ENCODE results near the gene CPED1. TPM values are rescaled to one million over a fixed set of nuclear protein-coding genes. Genes with fewer than 3 reads are reported as not detected.
"Not testable (repeated sequence)": the region's sequence is repeated elsewhere in the genome, so short reads cannot be mapped to it uniquely, and the experiment has no call there.

The CPED1 gene
- total RNA-seq, 1 donor from 2014 or later, result 2.1 TPM

DNA sequence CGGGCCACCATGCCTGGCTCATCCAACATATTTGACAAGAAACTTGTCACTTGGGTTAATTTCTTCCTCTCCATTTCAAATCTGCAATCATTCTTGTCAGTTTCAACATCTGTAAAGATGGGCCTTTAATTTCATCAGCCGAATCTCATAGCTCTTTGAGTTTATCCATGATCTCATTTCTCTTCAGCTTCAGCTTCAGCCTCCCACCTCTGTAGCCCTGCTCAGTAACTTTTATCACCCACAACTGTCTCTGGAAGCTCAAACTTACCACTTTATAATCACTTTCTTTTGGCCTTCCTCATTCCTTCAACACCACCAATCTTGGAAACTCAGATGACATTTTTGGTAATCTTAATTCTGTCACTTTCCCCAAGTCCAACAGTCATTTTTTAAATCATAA lies 83.2 kb downstream of the CPED1 start:
- TF ChIP-seq, protein P1, sequence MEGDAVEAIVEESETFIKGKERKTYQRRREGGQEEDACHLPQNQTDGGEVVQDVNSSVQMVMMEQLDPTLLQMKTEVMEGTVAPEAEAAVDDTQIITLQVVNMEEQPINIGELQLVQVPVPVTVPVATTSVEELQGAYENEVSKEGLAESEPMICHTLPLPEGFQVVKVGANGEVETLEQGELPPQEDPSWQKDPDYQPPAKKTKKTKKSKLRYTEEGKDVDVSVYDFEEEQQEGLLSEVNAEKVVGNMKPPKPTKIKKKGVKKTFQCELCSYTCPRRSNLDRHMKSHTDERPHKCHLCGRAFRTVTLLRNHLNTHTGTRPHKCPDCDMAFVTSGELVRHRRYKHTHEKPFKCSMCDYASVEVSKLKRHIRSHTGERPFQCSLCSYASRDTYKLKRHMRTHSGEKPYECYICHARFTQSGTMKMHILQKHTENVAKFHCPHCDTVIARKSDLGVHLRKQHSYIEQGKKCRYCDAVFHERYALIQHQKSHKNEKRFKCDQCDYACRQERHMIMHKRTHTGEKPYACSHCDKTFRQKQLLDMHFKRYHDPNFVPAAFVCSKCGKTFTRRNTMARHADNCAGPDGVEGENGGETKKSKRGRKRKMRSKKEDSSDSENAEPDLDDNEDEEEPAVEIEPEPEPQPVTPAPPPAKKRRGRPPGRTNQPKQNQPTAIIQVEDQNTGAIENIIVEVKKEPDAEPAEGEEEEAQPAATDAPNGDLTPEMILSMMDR (conservative IDR thresholded peaks at IDR 0.05; ENCODE audit: low read depth, low read length), result no peak
- no peak for DNase-seq (ENCODE audit: low read depth)
- H3K4me3 ChIP-seq (ENCODE audit: low read depth, low read length), result no peak overlapping the region

DNA sequence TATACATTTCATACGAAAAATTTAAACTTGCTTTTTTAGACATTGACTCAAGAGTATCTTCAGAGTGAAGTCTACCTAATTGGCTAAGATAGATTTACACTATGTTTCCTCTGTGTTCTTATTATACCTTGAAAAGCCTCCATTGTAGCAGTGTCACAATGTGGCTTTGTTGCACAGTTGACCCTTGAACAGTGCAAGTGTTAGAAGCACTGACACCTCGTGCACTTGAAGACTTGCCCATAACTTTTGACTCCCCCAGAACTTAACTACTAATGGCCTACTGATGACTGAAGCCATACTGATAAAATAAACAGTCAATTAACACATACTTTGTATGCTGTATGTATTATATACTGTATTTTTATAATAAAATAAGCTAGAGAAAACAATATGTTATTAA lies 84.3 kb downstream of the CPED1 start:
- H3K4me3 ChIP-seq (ENCODE audit: low read depth, low read length), result no peak overlapping the region
- DNase-seq (ENCODE audit: low read depth), result no peak
- TF ChIP-seq, protein P1 (conservative IDR thresholded peaks at IDR 0.05; ENCODE audit: low read depth, low read length), result no peak

DNA sequence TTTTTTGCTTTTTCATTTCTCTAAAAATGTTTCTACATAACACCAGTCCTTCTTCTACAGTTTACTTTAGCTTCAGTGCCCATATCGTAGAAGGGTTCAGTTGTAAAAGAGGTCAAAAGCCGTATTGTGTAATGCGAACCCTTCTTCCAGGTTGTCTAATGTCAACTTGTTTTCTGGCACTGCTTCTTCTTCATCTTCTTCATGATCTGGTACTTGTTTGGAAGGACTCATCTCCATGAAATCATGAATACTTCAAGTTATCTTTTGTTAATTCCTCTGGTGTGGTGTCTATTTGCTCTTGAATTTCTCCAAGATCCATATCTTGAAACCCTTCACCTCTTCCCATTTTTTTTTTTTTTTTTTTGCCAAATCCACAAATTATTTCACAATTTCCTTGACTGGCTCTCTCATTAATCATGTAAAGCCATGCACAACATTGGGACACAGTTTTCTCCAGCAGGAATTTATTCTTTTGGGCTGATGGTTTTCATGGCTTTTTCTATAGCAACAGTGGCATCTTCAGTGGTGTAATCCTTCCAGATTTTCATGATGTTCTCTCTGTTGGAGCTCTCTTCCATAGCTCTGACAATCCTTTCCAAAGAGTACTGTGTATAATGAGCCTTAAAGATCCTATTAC lies 85.1 kb downstream of the CPED1 start:
- TF ChIP-seq, protein P1 (conservative IDR thresholded peaks at IDR 0.05; ENCODE audit: low read depth, low read length), result no peak
- no peak overlapping the region for H3K4me3 ChIP-seq (ENCODE audit: low read depth, low read length)
- no peak for DNase-seq (ENCODE audit: low read depth)

DNA sequence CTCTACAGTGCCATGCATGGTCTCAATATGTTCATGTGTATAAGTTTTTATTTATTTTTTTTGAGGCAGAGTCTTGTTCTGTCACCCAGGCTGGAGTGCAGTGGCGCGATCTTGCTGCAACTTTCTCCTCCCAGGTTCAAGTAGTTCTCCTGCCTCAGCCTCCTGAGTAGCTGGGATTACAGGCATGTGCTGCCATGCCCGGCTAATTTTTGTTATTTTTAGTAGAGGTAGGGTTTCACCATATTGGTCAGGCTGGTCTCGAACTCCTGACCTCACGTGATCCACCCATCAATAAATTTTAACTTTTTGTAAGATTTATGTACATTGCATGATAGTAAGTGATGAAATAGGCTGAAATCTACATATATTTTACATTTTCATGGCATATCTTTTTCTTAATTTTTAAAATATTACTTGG lies 86.9 kb downstream of the CPED1 start:
- H3K4me3 ChIP-seq (ENCODE audit: low read depth, low read length); DNase-seq (ENCODE audit: low read depth): not testable (repeated sequence)

DNA sequence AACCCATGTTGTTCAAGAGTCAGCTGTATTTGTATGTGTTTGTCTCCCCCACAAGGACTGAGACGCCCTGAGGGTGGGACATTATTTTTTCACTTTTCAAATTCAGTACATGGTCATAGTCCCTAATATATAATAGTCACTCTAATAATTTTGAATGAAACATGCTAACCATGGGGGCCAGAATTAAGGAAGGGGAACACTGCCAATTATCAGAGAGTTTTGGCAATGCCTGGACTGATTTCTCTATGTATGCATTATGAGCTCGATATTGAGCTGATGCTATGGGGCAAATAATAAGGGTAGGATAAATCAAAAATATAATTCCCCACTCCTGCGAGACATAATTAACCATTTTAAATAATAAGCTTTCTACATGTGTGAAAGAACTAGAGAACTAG lies 87.4 kb downstream of the CPED1 start:
- DNase-seq (ENCODE audit: low read depth), result no peak
- H3K4me3 ChIP-seq (ENCODE audit: low read depth, low read length), result no peak overlapping the region
- TF ChIP-seq, protein P1 (conservative IDR thresholded peaks at IDR 0.05; ENCODE audit: low read depth, low read length), result no peak

DNA sequence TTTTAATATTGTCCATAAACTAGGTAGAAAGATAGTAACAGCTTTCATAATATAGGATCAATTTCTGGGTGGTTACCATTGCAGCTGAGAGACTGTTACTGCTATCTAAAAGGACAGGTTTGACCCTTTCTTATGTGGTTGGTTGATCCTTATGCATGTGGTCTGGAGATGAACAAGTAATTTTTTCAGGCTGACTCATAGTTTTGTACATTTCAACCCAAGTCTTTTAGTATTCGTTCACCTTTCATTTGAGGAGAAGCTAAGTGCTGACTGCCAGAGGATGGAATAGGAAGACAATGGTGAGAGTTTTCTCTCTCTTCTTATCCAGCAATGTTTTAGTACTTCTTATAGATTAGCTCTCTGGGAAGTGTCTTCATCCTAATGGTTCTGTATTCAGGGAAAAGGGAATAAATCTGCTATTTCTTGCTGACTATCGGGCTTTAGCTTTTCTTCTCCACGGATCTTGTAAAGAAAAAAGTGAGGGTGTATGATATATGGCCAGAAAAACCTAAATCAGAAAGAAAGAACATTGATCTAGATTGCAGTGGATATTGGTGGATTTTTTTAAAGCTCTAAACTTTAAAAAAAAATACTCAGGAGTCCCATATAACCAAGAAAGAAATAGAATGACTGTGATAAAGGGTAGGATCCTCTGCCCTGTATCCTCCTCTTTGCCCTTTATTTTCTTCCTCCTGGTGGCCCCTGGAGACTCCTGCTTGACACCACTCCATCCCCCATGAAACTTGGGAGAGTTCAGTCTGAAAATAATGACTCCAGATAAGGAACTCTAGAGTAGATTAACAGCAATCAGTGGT lies 88.0 kb downstream of the CPED1 start:
- DNase-seq (ENCODE audit: low read depth), result peak; percentile 67
- TF ChIP-seq, protein P1 (conservative IDR thresholded peaks at IDR 0.05; ENCODE audit: low read depth, low read length), result no peak

DNA sequence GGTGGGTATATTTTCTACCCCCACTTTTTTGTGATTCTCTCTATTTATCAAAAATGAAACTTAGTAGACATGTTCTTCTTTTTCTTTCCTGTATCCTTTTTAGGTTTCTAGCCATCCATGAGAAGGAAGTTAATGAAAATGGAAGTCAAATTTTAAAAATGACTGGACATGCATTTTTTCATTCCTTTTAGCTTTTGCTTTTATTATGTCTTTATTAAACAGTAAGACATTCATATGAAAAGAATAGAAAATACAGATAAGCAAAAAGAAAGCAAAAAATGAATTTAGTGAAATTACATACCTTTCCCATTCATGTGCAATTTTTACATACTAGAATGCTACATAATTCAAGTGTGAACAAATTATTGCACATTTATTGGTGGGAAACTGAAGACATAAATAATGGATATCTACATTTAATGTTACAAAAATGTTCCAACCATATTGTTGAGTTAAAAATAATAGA lies 88.7 kb downstream of the CPED1 start:
- H3K4me3 ChIP-seq (ENCODE audit: low read depth, low read length), result no peak overlapping the region
- no peak for DNase-seq (ENCODE audit: low read depth)
- TF ChIP-seq, protein P1 (conservative IDR thresholded peaks at IDR 0.05; ENCODE audit: low read depth, low read length), result no peak

More for the DNA sequence above, 88.0 kb downstream of the CPED1 start:
- H3K4me3 ChIP-seq (ENCODE audit: low read depth, low read length), result no peak overlapping the region

Measured in epithelial cell of proximal tubule (primary cell).